HG03439 (cell line): ENCODE measurements around the gene PTCHD1.
A peak's percentile ranks its signal among the peaks of the same experiment; 100 is the strongest.

Experiments used
- ATAC-seq: cut with Tn5 transposase; IDR thresholded peaks from one replicate; pipeline ENCODE4 v1.9.1; 2021; ENCODE audit warnings: mild to moderate bottlenecking, moderate library complexity; ENCODE audit not compliant: unreplicated experiment

Gene PTCHD1

GRCh38 chrX:23334848-23335599 is at the start of gene PTCHD1:
TSS of gene PTCHD1 (plus strand) at chrX:23334849. CDS start at chrX:23334876, 27 bp downstream.
- no peak for ATAC-seq

GRCh38 chrX:23286731-23287130 is 47.9 kb upstream of the PTCHD1 start:
- ATAC-seq: no peak

GRCh38 chrX:23287191-23287725 is 47.4 kb upstream of the PTCHD1 start:
- no peak for ATAC-seq

- no peak for ATAC-seq
These were observed 42.2 kb upstream of the PTCHD1 start for GRCh38 chrX:23292354-23292987.

DNA sequence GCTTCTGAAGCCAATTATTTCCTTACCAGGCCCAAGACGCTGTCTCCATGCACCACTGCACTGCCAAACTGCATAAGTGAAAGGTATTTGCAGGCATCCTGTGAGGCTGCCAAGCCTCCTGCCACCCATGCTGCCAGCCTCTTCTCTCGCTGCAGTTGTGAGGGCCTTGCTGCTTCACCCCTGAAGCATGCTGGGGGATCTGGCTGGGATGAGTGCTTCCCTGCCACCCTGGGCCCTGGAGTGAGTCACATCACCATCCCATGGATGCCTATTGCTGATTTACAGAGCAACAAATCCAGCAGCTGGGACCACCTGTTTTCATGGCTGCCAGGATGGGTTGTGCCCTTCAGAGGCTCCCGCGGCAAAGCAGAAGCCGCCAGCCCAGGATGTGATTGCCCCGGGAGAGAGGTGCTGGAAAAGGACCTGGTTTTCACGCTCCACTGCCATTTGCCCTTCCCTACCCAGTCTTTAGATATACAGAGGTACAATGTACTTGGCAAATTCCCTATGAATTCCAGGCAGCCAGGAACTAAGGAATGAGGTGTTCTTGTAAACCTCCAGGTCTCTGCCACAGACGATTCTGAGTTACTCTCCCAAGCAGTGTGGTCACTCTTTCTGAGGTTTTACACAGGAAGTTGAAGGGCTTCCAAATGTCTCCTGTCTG is 41.5 kb upstream of the PTCHD1 start:
- ATAC-seq: no peak

DNA sequence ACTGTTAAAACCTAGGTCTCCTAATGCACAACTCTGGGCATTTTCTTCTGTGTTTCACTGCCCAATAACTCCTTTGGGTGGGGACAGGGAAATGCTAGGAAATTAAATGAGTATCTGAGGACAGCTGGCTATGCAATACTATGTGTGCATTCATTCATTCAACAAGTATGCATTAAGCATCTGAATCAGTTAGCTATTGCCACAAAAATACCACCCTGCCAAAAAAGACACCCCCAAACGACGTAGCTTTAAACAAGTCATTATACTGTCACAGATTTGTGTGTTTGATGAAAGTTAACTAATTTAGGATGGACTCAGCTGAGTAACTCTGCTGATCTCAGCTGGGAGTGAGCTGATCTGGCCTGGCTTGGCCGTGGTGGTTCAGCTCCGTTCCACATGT is 29.8 kb upstream of the PTCHD1 start:
- ATAC-seq: no peak

DNA sequence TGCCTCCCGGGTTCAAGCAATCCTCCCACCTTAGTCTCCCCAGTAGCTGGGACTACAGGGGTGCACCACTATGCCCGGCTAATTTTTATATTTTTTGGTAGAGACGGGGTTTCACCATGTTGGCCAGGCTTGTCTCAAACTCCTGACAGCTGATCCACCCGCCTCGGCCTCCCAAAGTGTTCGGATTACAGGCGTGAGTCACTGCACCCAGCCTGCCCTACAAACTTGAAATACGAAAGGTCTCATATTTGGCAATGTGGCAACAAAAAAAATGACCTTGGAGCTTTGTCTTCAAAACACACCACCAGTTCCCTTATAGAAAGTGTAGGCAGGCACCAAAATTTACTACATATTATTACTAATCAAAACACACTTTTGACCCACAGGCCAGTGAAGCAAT is 22.9 kb upstream of the PTCHD1 start:
- ATAC-seq: no peak

GRCh38 chrX:23312136-23312535 is 22.5 kb upstream of the PTCHD1 start:
- ATAC-seq: no peak

DNA sequence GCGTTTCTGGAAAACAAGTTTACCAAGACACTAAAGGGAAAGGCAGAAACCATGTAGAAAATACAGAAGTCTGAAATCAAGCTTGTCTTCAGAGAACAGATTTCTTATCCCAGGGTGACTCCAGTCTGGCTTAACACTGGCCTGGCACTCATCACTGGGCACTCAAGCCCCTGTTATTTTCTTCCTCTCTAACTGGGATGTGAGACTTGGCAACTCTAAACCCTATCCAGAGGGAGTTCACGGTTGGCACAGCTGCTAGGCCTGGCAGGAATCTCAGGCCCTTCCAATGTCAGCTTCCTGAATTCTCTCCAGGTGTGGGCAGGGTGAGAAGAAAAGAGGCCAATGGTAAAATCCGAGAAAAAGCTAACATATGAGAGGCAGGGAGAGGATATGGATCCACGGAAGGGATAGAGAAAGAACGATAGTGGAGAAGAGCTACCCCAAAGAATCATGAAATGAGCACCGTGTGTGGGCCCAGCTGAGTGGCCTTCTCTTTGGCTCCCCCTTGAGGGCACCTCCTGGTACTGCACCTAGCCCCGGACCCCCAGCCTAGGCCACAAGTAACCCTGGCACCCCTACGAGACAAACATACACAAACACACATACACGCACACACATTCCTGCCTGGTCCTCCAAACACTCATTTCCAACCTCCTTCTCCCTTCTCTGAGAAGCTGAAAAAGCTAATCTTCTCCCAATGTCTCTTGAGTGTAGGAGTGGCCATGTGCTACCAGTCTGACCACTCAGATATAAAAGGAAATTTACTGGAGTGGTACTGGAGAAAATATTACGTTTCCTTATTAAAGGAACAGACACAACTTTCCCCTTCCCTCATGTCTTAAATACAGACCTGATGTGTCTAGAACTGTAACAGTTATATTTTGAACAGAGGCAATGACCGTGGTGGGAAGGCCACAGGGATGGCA is 16.6 kb upstream of the PTCHD1 start:
- ATAC-seq: peak; percentile 61

DNA sequence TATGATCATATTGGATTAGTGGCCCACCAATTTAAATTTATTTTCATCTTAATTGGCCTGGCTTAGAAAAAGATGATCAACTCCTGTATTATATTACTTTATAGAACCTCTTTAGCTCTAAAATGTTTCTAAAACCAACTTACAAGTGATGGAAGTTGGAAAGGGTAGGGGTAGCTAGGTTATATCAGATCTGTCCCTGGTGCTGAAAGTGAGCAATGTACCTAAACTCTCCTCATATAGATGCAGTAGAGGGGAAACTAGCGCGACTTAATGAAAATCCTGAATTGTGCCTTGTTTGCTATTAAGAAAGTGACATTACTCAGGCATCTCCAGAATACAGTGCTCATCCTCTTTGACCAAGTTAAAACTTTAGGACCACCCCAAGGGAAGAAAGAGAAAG is 7.5 kb upstream of the PTCHD1 start:
- no peak for ATAC-seq

DNA sequence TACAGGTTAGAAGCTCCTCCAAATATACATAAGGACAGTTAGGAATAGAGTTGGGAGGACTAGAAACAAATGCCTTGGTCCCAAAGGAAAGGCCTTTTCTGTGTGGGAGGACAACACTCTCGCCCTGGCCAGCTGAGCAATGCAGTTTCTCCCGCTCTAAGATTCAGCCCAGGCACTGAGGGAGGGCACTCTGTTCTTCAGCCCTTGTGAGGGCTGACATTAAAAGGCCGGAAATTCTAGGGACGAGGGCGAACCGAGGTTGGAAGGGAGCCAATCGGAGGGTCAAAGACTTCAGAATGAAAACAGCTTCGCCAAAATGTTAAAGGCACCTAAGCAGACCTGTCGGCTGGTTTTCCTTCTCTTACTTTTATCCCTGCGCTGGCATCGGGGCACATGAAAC is 2.9 kb upstream of the PTCHD1 start:
- ATAC-seq: no peak

- no peak for ATAC-seq
These were observed 2.4 kb upstream of the PTCHD1 start for GRCh38 chrX:23332101-23332887.

DNA sequence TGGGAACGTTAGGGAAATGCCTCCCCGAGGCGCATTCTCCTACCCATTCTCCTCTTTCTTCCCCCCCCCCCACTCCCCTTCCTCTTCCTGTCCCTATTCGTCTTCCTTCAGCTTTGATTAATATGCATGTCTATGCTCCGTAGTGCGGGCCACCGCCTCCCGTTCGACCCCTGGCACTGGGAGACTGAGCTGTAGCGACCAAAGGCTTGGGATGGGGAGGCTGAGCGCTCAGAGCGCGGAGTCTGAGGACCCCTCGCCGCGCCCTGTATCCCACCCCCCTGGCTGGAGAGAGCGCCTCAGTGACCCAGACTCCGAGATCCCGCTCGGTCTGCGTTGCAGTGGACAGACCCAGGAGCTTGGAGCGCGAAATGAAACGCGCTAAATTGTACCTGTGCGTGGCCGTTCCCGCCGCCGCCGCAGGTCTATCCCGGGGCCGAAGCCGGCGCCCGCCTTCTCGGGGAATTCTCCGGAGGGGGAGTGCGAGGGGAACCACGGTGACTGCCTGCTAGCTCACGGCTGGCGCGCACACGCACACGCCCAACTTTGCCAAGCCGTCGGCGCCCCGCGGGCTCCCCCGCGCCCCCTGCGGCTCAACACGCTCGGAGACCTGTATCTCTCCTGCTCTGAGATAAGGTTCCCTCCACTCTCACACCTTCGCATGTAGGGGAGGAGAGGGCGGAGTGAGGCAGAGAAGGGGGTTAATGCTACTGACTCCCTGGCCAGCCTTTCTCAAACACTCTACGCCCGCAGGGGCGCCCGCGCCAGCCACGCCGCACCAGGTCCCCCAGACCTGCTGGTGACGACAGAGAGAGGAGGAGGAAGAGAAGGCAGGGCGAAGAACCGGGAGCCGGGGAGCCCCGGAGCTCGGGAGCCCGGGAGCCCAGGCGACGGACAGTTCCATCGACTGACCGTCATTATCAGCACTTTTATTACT is 1.5 kb upstream of the PTCHD1 start:
- ATAC-seq: no peak

DNA sequence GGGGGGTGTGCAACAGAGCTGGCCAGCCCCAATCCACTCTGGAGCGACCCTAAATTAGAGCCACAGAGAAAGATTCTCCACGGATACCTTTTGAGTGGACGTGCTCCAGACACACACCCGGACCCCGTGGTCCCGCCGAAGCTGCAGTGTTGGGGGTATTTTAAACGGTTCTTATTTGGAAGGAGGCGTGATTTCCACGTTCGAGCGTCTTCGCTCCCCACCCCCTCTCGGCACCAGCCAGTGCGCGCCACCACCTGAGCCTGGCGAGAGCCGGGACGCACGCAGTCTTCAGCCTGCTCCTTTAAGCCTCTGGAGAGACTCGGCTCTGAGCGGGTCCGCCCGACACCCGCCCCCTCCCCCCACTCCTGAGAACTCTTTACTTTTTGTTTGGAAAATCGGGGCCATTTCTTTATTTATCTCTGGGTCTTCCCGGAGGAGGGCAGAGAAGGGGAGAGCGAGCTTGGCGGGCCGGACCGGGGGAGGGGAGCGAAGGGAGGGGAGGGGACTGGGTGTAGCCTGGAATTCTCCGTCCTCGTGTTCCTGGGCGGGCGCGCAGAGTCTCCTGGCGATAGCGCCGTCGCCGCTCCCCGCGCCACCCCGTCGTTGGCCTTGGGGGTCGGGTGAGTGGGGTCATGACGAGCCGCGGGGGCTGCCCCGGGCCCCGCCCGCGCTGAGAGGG is 668 bp upstream of the PTCHD1 start:
- no peak for ATAC-seq

DNA sequence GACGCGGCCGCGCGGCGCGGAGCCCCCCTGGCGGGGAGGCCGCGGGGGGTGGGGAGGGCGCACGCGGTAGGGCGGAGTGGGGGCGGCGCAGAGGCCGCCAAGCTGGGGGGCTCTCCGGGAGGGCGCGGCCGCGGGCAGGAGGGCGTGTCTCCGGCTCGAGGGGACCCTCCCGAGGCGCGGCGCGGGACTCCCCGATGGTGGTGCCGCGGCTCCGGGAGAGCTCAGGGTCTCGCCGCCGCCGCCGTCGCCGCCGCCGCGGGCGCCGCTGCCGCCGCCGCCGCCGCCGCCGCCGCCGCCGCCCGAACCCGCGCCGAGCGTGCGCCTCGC is 165 bp upstream of the PTCHD1 start:
- ATAC-seq: no peak

DNA sequence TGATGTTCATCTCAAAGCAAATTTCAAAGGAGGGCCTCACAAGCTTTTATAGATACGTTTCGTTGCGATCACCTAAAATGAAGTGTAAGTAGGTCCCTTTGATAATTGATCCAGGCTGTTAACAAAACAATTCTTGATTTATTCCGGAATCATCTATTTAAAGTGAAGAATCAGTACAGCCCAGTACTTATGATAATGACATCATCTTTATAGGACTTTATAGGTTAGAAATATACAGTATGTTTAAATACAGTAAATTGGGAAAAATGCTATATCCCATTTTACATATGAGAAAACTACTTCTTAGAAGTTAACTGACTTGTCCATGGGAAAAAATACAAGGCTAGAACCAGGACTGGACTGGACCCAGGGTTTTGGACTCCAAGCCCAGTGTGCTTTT is 3.7 kb downstream of the PTCHD1 start:
- no peak for ATAC-seq

DNA sequence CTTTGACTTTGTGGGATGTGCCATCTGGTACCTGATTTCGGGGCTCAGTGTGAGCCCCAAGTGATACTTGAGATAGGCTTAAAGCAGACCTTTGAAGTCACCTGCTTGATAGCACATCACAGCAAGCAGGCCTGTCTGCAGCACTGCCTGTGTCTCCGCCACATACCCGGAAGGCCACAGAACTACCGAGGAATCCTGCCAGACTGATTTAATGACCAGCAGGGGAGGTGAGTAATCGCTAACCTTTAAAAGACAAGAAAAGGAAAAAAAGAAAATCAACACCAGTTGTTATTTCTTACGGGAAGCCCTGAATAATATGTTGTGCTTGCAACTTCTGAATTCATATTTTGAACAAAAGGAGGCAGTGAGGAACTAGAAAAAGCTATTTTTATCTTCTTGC is 6.8 kb downstream of the PTCHD1 start:
- ATAC-seq: no peak

DNA sequence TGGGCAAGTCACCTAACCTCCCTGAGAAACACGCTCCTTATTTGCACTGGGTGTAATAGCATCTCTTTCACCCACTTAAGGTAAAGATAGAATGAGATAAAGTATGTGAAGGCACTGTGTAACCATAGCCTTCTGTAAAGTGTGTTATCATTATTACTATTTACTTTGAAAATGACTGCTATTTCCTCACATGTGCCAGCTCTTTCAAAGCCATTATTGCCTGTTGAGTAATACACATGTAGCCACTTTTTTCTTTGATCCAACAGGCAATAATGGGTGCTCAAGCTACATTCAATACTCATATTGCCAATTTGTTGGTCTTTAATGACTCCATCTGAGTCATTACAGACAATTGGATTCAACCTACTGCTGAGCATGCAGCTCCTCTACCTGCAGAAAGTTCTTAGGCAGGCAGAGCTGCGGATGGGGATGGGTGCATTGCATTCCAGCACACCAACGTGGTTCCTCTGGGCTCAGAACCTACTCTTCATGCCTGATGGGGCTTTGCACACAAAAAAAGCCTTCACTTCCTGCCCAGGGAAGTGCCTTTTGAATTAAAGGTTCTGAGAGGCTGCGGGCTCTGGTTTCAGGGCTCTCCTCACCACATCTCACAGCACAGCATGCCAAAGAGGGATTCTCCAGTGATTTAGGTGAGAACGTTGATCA is 9.7 kb downstream of the PTCHD1 start:
- ATAC-seq: no peak
